Measurements from ENCODE around the gene NFATC4.
"Not testable (repeated sequence)": the region's sequence is repeated elsewhere in the genome, so short reads cannot be mapped to it uniquely, and the experiment has no call there.

The NFATC4 gene

GRCh38 chr14:24367514-24368211 lies at the start of gene NFATC4:
TSS of gene NFATC4 (plus strand) at chr14:24368184. CDS start at chr14:24368341, 157 bp downstream.
- DNase-seq (ENCODE audit: low spot score) = no peak

DNA sequence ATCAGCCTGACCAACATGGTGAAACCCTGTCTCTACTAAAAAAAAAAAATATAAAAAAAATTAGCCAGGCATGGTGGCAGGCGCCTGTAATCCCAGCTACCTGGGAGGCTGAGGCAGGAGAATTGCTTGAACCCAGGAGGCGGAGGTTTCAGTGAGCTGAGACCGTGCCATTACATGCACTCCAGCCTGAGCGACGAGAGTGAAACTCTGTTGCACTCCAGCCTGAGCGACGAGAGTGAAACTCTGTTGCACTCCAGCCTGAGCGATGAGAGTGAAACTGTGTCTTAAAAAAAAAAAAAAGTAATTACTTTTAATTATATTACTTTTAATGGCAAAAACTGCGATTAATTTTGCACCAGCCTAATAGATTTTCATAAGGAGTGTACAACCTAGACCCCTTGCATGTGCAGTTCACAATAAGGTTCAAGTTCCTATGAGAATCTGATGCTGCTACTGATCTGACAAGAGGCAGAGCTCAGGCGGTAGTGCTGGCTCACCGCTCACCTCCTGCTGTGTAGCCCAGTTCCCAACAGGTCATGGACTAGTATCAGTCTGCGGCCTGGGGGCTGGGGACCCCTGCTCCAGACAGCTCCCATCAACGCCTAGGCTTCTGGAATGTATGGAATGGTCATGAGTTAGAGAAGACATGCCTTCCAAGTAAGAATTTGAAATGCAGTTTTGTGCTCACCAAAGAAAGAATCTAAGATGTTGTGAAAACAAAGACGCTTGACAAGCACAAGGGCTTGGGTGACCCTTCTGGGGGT lies 46.6 kb upstream of the NFATC4 start:
- no peak for DNase-seq (ENCODE audit: low spot score)

DNA sequence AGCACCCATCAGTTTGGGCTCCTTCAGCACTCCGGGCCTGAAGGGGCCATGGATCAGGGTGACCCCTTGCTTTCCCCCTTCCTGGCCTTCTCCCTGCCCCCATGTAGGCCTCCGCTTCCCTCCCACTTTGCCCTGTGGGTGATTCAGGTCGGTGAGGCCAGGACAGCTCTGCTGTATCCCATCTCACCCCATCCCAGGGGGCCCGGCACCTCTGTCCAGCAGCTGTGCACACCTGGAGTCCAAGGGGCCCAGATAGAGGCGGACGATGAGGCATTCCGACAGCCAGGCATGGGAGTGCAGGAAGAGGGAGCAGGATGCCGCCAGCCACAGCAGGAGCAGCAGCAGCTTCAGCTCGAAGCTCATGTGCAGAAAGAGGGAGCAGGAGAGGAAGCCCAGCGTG lies 45.3 kb upstream of the NFATC4 start:
- no peak for DNase-seq (ENCODE audit: low spot score)

DNA sequence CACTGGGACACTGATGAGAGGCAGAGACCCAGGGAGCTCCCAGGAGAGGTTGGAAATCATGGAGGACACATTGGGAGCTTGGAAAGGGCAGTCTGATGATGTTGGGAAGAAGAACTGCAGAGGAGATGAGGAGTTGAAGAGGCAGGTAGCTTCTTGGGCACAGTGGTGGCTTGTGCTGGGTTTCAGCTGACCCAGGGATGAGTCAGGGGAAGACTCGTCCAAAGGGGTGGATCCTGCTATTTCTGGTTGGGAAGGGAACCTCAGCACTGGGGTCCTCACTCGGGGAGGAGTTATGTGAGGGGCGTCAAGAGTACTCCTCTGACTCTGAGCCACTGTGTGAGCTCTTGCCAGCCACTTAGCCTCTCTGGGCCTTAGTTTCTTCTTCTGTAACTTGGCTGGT lies 44.6 kb upstream of the NFATC4 start:
- no peak for DNase-seq (ENCODE audit: low spot score)

DNA sequence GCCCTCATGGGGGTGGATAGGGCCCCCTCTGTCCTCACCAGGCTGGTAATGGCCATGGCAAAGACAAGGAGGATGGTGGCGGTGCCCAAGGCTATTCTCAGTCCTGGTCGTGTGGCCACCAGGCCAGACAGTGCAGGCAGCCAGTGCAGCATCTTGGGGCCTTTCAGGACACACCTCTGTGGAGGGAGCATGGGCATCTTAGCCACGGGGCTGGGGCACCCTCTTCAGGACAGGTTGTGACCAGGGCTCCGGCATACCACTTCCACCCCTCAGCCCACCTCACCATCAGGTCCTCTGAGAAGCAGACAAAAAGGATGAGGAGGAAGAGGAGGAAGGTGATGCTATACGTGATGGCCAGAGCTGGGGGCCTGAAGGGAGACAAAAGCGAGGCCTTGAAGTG lies 44.0 kb upstream of the NFATC4 start:
- no peak for DNase-seq (ENCODE audit: low spot score)

DNA sequence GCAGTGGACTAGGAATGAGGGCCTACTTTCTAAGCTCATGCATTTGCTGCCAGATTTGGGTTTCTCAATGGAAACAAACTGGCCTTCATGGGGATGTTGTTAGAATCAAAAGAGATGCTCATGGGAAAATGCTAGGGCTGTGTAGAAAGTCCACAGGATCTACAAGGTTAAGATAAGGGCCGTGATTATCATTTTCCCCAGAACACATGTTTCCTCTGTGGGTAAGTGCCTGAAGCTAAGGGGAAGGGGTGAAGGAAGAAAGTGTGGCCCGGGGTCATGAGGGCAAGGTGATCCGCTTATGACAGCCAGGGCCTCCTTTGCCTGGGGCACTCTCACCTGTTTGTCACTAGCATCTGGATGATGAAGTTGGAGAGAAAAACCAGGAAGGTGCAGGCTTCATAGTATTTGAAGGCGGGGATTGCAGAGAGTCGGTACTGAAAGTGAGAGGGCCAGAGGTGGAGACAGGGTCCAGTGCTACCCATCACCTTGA lies 42.9 kb upstream of the NFATC4 start:
- no peak for DNase-seq (ENCODE audit: low spot score)

DNA sequence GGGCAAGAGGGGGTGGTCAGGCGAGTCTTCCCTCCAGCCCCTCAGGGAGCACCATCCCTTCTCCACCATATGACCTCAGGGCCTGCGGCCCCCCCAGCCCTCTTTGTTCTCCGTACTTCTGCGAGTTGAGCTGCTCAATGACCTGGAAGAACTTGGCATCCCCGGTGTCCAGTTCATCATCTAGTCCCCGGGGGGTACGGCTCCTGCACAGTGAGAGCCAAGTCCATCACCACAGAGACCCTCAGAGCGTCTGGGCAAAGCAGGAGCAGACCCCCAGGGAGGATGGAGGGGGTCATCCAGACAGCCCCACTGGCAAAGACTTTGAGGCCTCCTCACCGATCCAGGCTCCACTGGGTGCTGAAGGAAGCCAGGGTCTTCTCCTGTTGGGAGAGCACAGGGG lies 42.0 kb upstream of the NFATC4 start:
- DNase-seq (ENCODE audit: low spot score) = no peak

GRCh38 chr14:24327303-24327702 lies 40.7 kb upstream of the NFATC4 start:
- no peak for DNase-seq (ENCODE audit: low spot score)

DNA sequence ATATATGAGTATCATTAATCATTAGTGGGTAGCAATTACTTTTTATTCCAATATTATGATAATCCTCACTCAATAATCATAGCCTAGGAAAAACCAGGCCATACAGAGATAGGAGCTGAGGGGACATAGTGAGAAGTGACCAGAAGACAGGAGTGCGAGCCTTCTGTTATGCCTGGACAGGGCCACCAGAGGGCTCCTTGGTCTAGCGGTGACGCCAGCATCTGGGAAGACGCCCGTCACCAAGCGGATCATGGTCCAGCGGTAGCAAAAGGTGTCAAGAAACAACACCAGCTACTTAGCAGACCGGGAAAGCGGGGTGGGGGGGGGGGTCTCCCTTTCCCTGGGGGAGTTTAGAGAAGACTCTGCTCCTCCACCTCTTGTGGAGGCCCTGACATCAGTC lies 40.1 kb upstream of the NFATC4 start:
- not testable (repeated sequence) for DNase-seq (ENCODE audit: low spot score)

DNA sequence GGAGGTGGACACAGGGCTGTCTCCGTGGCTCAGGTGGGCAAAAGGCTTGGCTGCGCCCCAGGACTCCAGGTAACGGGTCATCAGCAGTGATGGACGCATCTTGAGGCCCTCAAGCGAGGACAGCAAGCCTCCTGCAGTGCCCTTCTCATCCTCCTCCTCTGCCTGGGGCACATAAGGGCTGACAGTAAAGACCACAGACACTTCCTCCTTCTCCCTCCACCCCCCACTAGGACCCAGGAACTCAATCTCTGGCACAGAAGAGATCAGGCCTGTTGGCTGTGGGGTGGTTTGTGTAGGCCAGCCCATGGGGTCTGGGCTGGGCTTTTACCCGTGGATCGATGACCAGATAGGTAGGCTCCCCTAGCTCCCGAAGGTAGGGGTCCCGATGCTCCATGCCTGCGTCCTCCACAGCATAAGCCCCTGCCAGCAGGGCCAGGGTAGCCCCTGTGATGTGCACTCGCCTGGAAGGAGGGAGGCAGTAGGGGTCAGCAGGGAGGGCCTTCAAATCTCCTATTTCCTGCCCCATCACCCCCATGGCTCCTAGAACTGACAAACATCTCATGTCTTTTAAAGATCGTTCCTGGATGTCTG lies 38.8 kb upstream of the NFATC4 start:
- no peak for DNase-seq (ENCODE audit: low spot score)

GRCh38 chr14:24329736-24330135 lies 38.2 kb upstream of the NFATC4 start:
- no peak for DNase-seq (ENCODE audit: low spot score)

GRCh38 chr14:24330973-24331674 lies 36.9 kb upstream of the NFATC4 start:
- DNase-seq (ENCODE audit: low spot score) = no peak

DNA sequence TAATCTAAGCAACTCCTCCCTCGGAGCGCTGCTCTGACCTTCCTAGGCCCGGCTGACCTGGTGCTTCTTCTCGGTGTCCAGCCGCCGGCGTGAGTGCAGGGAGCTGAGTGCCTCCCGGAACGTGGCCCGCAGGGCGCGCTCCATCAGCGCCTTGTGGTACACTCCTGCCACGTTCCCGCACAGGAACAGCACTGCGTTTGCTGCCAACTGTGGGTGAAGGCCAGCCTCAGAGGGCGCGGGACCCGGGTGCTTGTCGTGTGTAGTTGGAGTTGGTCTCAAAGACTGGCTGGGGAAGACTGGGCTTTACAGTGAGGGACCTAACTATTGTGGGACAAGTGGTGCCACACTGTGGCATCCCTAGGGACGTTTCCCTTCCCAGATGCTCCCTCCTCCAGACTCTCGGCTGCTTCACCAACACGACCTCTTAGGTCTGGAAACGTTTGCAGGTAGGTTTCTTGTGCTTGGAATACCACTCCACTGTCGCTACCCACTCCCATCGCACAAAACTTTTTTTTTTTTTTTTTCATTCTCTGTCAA lies 36.2 kb upstream of the NFATC4 start:
- no peak for DNase-seq (ENCODE audit: low spot score)

- DNase-seq (ENCODE audit: low spot score) = peak; percentile 64
These were observed 35.6 kb upstream of the NFATC4 start for GRCh38 chr14:24332268-24332993.

DNA sequence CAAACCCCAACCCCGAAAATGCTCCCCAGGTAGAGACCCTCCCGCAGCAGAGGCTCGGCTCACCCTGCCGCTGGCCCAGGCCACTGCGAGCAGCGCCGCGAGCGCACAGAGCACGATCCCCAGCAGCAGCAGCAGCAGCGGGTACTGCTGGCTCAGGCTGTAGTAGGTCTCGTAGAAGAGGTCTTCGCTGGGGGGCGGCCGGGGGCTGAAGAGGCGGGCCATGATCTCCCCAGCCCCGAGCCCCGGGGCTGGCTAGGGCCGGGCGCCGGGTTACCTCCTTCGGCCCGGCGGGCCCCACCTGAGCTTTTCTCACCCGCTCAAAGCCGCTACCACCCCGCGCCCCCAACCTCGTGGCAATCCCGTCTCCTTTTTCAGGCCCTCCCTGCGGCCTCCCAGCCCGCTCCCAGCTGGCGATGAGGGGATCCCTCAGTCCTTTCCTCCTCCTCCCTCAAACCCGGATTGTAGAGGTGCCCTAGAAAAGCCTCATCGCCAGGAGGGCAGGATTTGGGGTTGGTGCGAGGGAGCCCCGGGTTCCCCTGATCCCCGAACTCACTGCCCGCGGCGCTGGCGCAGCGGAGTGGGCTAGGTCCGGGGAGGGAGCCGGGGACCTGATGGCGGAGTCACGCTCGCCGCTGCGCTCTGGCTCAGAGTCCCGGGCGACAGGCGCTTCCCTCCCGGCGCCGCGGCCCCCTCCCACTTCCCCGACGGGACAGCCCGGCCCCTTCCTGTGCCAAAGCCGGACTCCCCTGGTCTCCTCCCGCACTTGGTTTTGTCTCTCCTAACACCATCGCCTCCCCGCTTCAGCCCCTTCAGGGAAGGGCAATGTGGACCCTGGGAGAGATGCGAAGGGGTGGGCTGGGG lies 33.3 kb upstream of the NFATC4 start, which contains the start of gene ADCY4:
Gene ADCY4, minus strand, starts transcription at position 641 of the 861 bp plus-strand sequence. Its CDS starts 419 bp downstream, at position 222.
- DNase-seq (ENCODE audit: low spot score) = no peak

- DNase-seq (ENCODE audit: low spot score) = no peak
These were observed 32.4 kb upstream of the NFATC4 start for GRCh38 chr14:24335461-24336171.

GRCh38 chr14:24337144-24337823 lies 30.7 kb upstream of the NFATC4 start:
- DNase-seq (ENCODE audit: low spot score) = no peak

GRCh38 chr14:24337824-24338175 lies 30.2 kb upstream of the NFATC4 start:
- DNase-seq (ENCODE audit: low spot score) = no peak

GRCh38 chr14:24338843-24339242 lies 29.1 kb upstream of the NFATC4 start:
- DNase-seq (ENCODE audit: low spot score) = no peak

Measured in hematopoietic multipotent progenitor cell treated with erythropoietin and hydrocortisone succinate and interleukin-3 and kit ligand, for 17 days (in vitro differentiated cells).